Neural cell (in vitro differentiated cells): ENCODE measurements around the gene TENT4B. TPM values are rescaled to one million over a fixed set of nuclear protein-coding genes. Genes with fewer than 3 reads are reported as not detected.

ENCODE experiments used
- H2AFZ ChIP-seq: fragments of 200-600, 300-800 bp; sonication (generic), shearing (Covaris generic); 2 replicates; pipeline ENCODE4 v1.6.0; 2014; ENCODE audit warnings: low read depth, mild to moderate bottlenecking, antibody characterized with exemption, low read length, moderate library complexity
- H3F3A ChIP-seq: fragments of 200-600 bp; shearing (Covaris generic); 2 replicates; pipeline ENCODE4 v1.6.1; 2016; ENCODE audit warnings: mild to moderate bottlenecking, moderate library complexity, mixed read lengths, antibody characterized with exemption, low read length; ENCODE audit not compliant: insufficient read depth, poor library complexity, severe bottlenecking
- H3K27ac ChIP-seq: fragments of 200-600, 300-800 bp; sonication (generic), shearing (Covaris generic); 2 replicates; pipeline ENCODE4 v1.5.1; 2014; ENCODE audit warnings: mild to moderate bottlenecking, low read length, moderate library complexity
- H3K27me3 ChIP-seq: fragments of 300-800, 200-600 bp; sonication (generic), shearing (Covaris generic); 2 replicates; pipeline ENCODE4 v1.6.0; 2014; ENCODE audit warnings: mild to moderate bottlenecking, low read depth, low read length, moderate library complexity; ENCODE audit not compliant: insufficient read depth
- H3K36me3 ChIP-seq: fragments of 300-800, 200-600 bp; sonication (generic), shearing (Covaris generic); 2 replicates; pipeline ENCODE4 v1.5.1; 2014; ENCODE audit warnings: mild to moderate bottlenecking, antibody characterized with exemption, low read length, moderate library complexity; ENCODE audit not compliant: insufficient read depth
- H3K4me2 ChIP-seq: fragments of 300-800, 200-600 bp; sonication (generic), shearing (Covaris generic); 2 replicates; pipeline ENCODE4 v1.6.0; 2014; ENCODE audit warnings: mild to moderate bottlenecking, low read length
- H3K4me3 ChIP-seq: fragments of 300-800, 200-600 bp; sonication (generic), shearing (Covaris generic); 2 replicates; pipeline ENCODE4 v1.5.1; 2014; ENCODE audit warnings: mild to moderate bottlenecking, low read length, moderate library complexity
- H3K79me2 ChIP-seq: fragments of 200-600 bp; shearing (Covaris generic); replicated peaks from 2 replicates; pipeline ENCODE4 v1.6.0; 2014; ENCODE audit warnings: mild to moderate bottlenecking, low read length, moderate library complexity; ENCODE audit not compliant: insufficient read depth
- H3K9ac ChIP-seq: fragments of 300-800, 200-600 bp; sonication (generic), shearing (Covaris generic); 2 replicates; pipeline ENCODE4 v1.6.1; 2016; ENCODE audit warnings: mild to moderate bottlenecking, low read length, mixed read lengths
- H3K9me2 ChIP-seq: fragments of 200-600 bp; shearing (Covaris generic); 2 replicates; pipeline ENCODE4 v1.6.1; 2016; ENCODE audit warnings: mild to moderate bottlenecking, low read length, mixed read lengths; ENCODE audit not compliant: insufficient read depth
- H3K9me3 ChIP-seq: fragments of 200-600, 300-800 bp; sonication (generic), shearing (Covaris generic); 2 replicates; pipeline ENCODE4 v1.6.1; 2016; ENCODE audit warnings: mild to moderate bottlenecking, mixed run types, low read length, moderate library complexity, mixed read lengths
- H4K20me1 ChIP-seq: fragments of 200-600 bp; shearing (Covaris generic); 2 replicates; pipeline ENCODE4 v1.6.1; 2016; ENCODE audit warnings: mild to moderate bottlenecking, mixed run types; ENCODE audit not compliant: insufficient read depth
- EP300 ChIP-seq: fragments of 450-650 bp; conservative IDR thresholded peaks from 2 replicates; pipeline ENCODE4 v1.6.1; 2014; ENCODE audit warnings: antibody characterized with exemption, mild to moderate bottlenecking, moderate library complexity; ENCODE audit not compliant: poor library complexity, severe bottlenecking
- EZH2 ChIP-seq: fragments of 200-600, 300-800 bp; shearing (Covaris generic), sonication (generic); IDR thresholded peaks from 2 replicates; pipeline ENCODE4 v1.6.1; 2014; ENCODE audit warnings: antibody characterized with exemption, low read length, borderline replicate concordance, mild to moderate bottlenecking; ENCODE audit not compliant: insufficient read depth, poor library complexity, severe bottlenecking
- MXI1 ChIP-seq: fragments of 450-650 bp; conservative IDR thresholded peaks from 2 replicates; pipeline ENCODE4 v1.6.1; 2014; ENCODE audit warnings: antibody characterized with exemption, mild to moderate bottlenecking; ENCODE audit not compliant: poor library complexity, severe bottlenecking
- POLR2AphosphoS5 ChIP-seq: IDR thresholded peaks from 2 replicates; pipeline ENCODE4 v1.6.1; 2012
- RAD21 ChIP-seq: fragments of 450-650 bp; conservative IDR thresholded peaks from 2 replicates; pipeline ENCODE4 v1.6.1; 2014; ENCODE audit warnings: antibody characterized with exemption, mild to moderate bottlenecking, moderate library complexity
- SMC3 ChIP-seq: fragments of 450-650 bp; conservative IDR thresholded peaks from 2 replicates; pipeline ENCODE4 v1.6.1; 2014; ENCODE audit warnings: antibody characterized with exemption, mild to moderate bottlenecking, moderate library complexity; ENCODE audit not compliant: poor library complexity
- TAF1 ChIP-seq: IDR thresholded peaks from 2 replicates; pipeline ENCODE4 v1.6.1; 2012; ENCODE audit warnings: low read depth
- polyA plus RNA-seq: library from polyadenylated mRNA; depleted of rRNA; stranded (reverse); fragments of >200 nt; gene quantifications from 2 replicates; pipeline ENCODE4 v1.2.3, GENCODE V29; 2014
- TF ChIP-seq, protein P1 (sequence below): IDR thresholded peaks from 2 replicates; pipeline ENCODE4 v1.6.1; 2012; ENCODE audit warnings: borderline replicate concordance
- TF ChIP-seq, protein P2 (sequence below): fragments of 450-650 bp; IDR thresholded peaks from 2 replicates; pipeline ENCODE4 v1.5.1; 2014; ENCODE audit warnings: antibody characterized with exemption, mild to moderate bottlenecking, moderate library complexity; ENCODE audit not compliant: poor library complexity, severe bottlenecking

TENT4B gene
- polyA plus RNA-seq, 1 donor from 2014 or later: 16.9 TPM

DNA sequence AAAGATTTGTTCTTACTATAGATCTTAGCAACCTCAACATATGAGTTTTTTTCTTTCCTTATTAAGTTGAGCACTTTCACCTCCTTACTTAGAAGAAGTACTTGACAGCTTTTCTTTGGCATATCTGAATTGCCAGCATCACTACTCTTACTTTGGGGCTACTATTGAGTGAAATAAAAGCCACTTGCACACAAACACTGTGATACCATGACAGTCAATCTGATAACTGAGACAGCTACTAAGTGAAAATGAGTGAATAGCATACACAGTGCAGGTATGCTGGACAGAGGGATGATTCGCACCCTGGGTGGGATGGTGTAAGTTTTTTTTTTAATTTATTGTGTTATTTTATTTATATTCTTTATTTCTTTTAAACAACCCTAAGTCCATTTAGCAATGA, 13.5 kb upstream of the TENT4B start:
- Histone ChIP-seq H3K36me3 (no peaks in the 10 kb centered on the region), H3K4me2 (no peak overlapping the region)

DNA sequence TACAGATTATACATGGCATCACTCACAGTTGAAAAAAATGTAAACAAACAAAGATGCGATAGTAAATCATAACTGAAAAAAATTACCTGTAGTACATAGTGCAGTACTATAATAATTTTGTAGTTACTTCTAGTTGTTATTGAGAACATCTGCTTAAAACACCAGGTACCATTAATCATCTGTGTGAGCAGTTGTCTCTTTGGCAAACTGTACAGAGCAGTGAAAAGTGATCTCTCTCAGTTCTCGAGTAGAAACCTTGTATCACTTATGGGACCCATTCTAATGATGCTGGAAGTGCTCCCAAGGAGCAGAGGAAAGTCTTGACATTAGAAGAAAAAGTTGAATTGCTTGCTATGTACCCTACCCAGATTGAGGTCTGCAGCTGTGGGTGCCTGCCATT, 8.9 kb upstream of the TENT4B start:
- TF ChIP-seq POLR2AphosphoS5 (no peak), EZH2 (no peak), EP300 (no peak), SMC3 (no peak), RAD21 (no peak), MXI1 (no peak), TAF1 (no peak)
- TF ChIP-seq, protein P1, sequence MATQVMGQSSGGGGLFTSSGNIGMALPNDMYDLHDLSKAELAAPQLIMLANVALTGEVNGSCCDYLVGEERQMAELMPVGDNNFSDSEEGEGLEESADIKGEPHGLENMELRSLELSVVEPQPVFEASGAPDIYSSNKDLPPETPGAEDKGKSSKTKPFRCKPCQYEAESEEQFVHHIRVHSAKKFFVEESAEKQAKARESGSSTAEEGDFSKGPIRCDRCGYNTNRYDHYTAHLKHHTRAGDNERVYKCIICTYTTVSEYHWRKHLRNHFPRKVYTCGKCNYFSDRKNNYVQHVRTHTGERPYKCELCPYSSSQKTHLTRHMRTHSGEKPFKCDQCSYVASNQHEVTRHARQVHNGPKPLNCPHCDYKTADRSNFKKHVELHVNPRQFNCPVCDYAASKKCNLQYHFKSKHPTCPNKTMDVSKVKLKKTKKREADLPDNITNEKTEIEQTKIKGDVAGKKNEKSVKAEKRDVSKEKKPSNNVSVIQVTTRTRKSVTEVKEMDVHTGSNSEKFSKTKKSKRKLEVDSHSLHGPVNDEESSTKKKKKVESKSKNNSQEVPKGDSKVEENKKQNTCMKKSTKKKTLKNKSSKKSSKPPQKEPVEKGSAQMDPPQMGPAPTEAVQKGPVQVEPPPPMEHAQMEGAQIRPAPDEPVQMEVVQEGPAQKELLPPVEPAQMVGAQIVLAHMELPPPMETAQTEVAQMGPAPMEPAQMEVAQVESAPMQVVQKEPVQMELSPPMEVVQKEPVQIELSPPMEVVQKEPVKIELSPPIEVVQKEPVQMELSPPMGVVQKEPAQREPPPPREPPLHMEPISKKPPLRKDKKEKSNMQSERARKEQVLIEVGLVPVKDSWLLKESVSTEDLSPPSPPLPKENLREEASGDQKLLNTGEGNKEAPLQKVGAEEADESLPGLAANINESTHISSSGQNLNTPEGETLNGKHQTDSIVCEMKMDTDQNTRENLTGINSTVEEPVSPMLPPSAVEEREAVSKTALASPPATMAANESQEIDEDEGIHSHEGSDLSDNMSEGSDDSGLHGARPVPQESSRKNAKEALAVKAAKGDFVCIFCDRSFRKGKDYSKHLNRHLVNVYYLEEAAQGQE: no peak
- TF ChIP-seq, protein P2, sequence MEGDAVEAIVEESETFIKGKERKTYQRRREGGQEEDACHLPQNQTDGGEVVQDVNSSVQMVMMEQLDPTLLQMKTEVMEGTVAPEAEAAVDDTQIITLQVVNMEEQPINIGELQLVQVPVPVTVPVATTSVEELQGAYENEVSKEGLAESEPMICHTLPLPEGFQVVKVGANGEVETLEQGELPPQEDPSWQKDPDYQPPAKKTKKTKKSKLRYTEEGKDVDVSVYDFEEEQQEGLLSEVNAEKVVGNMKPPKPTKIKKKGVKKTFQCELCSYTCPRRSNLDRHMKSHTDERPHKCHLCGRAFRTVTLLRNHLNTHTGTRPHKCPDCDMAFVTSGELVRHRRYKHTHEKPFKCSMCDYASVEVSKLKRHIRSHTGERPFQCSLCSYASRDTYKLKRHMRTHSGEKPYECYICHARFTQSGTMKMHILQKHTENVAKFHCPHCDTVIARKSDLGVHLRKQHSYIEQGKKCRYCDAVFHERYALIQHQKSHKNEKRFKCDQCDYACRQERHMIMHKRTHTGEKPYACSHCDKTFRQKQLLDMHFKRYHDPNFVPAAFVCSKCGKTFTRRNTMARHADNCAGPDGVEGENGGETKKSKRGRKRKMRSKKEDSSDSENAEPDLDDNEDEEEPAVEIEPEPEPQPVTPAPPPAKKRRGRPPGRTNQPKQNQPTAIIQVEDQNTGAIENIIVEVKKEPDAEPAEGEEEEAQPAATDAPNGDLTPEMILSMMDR: no peak

More for the DNA sequence above, 13.5 kb upstream of the TENT4B start:
- Histone ChIP-seq H3K79me2 (no peaks in the 10 kb centered on the region), H3K27ac (no peak overlapping the region), H3K9me2 (no peaks in the 10 kb centered on the region), H3K4me3 (no peak overlapping the region), H3K27me3 (no peaks in the 10 kb centered on the region), H3K9ac (no peak overlapping the region), H3K9me3 (no peaks in the 10 kb centered on the region), H4K20me1 (no peaks in the 10 kb centered on the region), H3F3A (no peaks in the 10 kb centered on the region), H2AFZ (no peak overlapping the region)
- TF ChIP-seq TAF1: no peak
- TF ChIP-seq, protein P2: no peak
- TF ChIP-seq SMC3: no peak
- no peak for TF ChIP-seq MXI1
- TF ChIP-seq, protein P1: no peak

More for the DNA sequence above, 8.9 kb upstream of the TENT4B start:
- H3K27ac ChIP-seq: no peak overlapping the region
- H3F3A ChIP-seq: no peaks in the 10 kb centered on the region
- H4K20me1 ChIP-seq: no peaks in the 10 kb centered on the region
- H2AFZ ChIP-seq: no peak overlapping the region
- H3K9ac ChIP-seq: no peak overlapping the region
- no peaks in the 10 kb centered on the region for H3K36me3 ChIP-seq
- H3K79me2 ChIP-seq: no peaks in the 10 kb centered on the region
- no peaks in the 10 kb centered on the region for H3K27me3 ChIP-seq
- H3K4me3 ChIP-seq: no peak overlapping the region
- no peaks in the 10 kb centered on the region for H3K9me3 ChIP-seq
- no peak overlapping the region for H3K4me2 ChIP-seq
- no peaks in the 10 kb centered on the region for H3K9me2 ChIP-seq
